Posterior cingulate gyrus (tissue), 11 donors: ENCODE results near the gene RAP1GAP2.
"Not testable (repeated sequence)": the region's sequence is repeated elsewhere in the genome, so short reads cannot be mapped to it uniquely, and the experiment has no call there.

ENCODE experiments used
- DNase-seq, 10 donors: peaks; one replicate each; pipeline versions ENCODE4 v3.0.0 to v3.0.0-alpha.2; 2020 to 2021; ENCODE audit warnings: mixed read lengths in 3 of 10
- intact Hi-C: fragments of 100-400 bp; cut with DNase I; formaldehyde crosslinking; loops from one replicate; pipeline ENCODE4 v1.15.1; 2023

Gene RAP1GAP2

GRCh38 chr17:3048727-3049471, 252.7 kb downstream of the RAP1GAP2 start:
- DNase-seq = peak; percentile 95 to 100 (median 98)
- intact Hi-C loops = loop anchor here (5.0 kb wide), 1 partner anchor 588 kb away; the partner anchor contains the start of genes CTNS and SHPK

- intact Hi-C loops = loop anchor here (5.0 kb wide), 1 partner anchor 588 kb away; the partner anchor contains the start of genes CTNS and SHPK
- peak in 1 of 10 donors; percentile 57 for DNase-seq
Measured at GRCh38 chr17:3049705-3050295, 253.6 kb downstream of the RAP1GAP2 start.

DNA sequence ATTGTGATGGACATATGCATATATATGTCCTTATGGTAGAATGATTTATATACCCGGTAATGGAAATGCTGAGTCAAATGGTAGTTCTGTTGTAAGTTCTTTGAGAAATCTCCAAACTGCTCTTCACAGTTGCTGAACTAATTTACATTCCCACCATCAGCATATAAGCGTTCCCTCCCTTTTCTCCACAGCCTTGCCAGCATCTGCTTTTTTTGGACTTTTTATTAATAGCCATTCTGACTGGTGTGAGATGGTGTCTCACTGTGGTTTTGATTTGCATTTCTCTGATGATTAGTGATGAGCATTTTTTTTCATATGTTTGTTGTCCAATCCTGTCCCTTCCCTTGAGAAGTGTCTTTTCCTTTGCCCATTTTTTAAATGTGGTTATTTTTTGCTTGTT, 258.6 kb downstream of the RAP1GAP2 start:
- intact Hi-C loops, DNase-seq: not testable (repeated sequence)

- peak in 1 of 10 donors; percentile 7 for DNase-seq
- intact Hi-C loops = not testable (repeated sequence)
Measured at GRCh38 chr17:3062824-3063377, 266.7 kb downstream of the RAP1GAP2 start.

GRCh38 chr17:3063507-3063906, 267.3 kb downstream of the RAP1GAP2 start, which contains the start of gene OR1D5:
Gene OR1D5, minus strand, starts transcription at chr17:3063607. Its CDS starts 0 bp downstream, at chr17:3063607.
- DNase-seq, intact Hi-C loops: not testable (repeated sequence)

GRCh38 chr17:3065192-3065591, 269.0 kb downstream of the RAP1GAP2 start:
- DNase-seq, intact Hi-C loops: not testable (repeated sequence)

- DNase-seq, intact Hi-C loops: not testable (repeated sequence)
Measured at GRCh38 chr17:3073850-3074249, 277.6 kb downstream of the RAP1GAP2 start.
